HL-60/S4 treated with retinoic acid at 250 ng/mL for 4 days and 3 days (cell line): ENCODE data around the gene KLC1.

Experiments
- in situ Hi-C: fragments of 300-500 bp; cut with MboI; formaldehyde crosslinking; loops from 2 replicates; pipeline ENCODE4 v1.7.0; 2022; ENCODE audit warnings: low sequenced_read_pairs

KLC1 gene

DNA sequence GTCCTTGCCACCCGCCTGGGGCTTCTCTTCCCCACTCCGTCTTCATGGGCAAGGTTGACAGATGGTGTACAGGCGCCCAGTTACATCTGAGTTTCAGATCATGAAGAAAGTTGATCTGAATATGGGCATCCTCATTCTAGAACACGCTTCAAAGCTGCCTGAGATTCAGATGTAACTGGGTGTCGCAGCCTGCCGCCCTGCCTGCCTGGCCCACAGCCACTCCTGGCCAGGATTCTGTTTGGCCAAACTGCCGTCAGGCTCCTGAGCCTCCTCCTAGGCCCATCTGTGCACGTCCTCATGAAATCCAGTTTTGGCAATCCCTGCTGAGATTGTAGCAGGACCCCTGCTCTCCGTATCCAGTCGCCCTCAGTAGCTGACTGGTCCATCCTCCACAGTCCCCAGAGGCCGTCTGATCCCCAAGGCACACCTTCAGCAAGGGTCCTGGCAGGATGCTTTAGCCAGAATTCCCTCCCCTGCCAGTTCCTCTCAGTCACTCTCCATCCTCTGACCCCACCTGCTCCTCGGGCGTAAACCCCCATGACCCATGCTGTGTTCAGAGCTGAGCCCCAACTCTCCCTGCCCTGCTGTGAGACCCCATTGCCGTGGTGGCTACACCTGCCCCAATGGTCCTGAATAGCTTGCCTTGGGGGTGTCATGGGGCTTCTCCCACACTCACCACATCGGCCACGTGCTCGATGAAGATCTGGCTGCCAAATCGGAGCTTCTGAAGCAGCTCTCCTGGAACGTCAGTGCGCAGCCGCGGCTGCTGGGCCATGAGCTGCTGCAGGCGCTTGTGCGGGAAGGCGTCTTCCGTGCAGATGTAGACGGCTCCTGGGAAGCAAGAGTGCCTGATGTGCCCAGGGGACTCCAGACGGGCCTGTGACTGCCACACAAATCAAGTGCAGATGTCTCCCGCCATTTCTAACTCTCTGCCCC lies 73.8 kb downstream of the KLC1 start:
- in situ Hi-C loops, result no loop called here

DNA sequence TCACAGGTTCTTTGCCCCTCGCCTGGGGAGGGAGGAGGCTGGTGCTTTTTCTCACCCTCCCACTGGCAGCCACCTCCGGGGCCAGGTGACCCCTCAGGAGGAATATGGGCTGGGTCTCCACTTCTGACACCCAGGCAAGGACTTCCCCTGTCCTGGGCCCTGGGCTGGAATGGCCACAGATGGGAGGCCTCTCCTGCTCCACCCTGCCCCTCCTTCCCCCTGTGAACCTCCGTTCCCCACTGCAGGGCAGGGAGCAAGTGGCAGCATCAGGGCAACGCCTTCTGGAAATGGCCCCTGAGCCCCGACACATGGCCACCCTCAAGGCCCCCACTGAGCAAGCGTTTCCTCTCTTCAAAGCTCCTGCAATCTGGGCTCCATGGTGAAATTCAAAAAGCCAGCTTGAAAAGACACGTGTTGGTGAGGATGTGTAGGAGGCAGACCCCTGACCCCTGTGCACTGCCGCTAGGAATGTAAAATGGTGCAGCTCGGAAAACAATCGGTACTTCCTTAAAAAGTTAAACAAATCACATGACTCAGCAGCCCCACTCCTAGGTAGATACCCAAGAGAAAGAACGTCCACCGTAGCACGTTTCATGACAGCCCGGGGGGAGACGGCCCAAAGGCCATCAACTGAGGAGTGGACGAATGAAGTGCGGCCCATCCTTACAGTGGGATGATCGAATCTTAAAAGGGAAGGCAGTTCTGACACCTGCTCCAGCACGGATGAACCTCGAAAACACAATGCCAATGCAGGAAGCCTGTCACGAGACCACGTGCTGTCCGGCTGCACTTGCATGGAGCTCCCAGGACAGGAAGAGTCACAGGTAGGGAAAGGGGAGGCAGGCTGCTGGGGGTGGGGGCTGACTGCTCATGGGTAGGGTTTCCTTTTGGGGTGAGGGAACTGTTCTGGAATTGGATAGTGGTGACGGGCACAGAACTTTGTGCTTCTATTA lies 74.7 kb downstream of the KLC1 start:
- in situ Hi-C loops, result no loop called here

DNA sequence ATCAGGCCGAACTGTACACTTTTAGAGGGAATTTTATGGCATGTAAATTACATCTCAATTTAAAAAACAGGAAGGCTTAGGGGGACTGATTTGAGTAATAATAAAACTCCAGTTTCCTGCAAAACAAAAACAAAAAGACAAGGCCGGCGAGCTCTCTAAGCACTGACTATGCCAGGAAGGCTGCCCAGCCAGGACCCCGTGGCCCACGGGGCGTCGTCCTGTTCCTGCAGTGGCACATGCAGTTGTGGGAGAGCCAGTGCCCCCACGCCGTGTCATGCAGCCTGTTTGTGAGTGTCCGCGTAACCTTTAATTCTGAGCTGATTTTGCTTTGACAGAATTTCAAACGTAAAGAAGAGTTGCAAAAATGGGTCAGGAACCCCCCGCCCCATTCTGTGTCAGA lies 75.7 kb downstream of the KLC1 start:
- in situ Hi-C loops, result no loop called here

DNA sequence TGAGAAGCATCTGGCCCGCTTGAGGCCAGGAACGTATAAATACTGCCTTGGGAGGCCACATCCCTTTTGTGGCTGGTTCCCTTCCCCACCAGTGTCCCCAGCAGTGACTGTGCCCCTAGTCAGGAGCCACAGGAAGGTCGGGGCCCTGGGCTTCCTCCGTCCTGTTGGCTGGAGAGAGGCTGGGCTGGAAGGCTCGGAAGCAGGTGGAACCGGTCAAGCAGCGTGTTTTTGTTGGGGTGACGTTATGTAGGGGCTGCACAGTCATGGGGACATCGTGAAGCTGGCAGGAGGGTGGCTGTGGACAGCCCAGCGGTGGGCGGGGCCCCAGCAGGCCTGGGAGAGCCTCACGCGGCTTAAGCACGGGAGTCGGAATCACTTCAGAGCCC lies 76.1 kb downstream of the KLC1 start:
- in situ Hi-C loops, result no loop called here

DNA sequence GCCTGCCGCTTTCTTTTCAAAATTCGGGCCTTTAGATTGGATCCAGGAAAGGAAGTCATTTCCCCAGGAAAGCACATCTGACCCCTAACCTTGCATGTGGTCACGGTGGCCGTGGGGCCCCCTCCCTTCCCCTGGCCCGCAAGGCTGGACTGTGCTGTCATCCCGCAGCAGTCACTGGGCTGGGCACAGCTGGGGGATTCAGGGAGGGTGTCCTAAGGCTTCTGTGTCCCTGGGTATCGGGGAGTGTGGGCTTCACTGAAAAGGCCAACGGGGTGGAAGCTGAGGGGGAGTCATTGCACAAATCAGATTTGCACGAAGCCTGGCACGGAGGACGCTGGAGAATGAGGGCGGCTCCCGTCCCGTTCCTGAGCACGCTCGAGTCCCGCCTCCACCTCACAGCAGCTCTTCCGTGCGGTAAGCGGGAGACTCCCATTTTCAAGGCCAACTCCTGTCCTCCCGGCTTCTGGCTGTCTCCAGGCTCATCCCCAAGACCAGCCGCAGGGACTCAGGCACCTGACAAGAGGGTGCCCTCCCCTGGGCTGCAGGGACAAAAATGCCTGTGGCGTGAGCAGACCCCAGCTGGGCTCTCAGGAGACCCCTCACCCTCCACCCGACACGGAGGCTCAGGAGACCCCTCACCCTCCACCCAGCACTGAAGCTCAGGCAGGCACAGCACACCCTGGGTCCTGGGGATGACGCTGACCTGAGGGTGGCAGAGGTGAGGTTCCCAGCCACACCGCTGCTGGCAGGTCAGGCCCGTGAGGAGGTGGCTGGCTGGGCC lies 76.7 kb downstream of the KLC1 start:
- in situ Hi-C loops, result no loop called here

DNA sequence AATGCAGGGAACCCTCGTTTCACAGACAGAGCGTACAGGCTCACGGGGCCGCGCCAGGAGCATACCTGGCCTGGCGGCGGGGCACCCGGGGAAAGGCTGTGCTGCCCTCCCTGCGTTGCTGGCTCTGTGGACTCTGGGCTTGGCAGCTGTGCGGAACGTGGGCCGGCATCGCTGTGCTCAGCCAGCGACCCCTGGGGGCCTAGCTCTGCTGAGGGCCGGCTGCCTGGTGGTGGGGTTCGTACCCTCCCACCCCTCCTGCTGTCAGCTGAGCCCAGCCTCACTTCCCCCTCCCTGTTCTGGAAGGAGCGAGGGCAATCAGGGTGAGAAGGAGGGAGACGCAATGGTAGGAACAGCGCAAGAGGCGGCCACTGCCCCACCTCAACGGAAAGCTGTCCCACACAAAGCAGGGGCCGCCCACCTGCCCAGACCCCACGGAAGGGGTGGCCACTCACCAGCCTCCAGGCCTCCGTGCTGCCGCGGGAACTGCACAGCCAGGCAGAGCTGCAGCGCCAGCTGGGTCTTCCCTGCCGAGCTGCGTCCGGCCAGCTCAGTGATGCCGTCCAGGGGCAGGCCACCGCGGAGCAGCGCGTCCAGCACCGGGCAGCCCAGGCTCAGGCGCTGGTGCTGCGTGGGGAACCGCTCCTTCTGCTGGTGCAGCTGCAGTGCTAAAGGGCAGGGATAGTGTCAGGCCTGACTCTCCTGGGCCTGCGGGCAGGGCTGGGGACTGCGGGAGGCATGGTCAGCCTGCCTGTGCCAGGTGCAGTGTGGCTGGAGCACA lies 77.7 kb downstream of the KLC1 start:
- in situ Hi-C loops, result no loop called here

DNA sequence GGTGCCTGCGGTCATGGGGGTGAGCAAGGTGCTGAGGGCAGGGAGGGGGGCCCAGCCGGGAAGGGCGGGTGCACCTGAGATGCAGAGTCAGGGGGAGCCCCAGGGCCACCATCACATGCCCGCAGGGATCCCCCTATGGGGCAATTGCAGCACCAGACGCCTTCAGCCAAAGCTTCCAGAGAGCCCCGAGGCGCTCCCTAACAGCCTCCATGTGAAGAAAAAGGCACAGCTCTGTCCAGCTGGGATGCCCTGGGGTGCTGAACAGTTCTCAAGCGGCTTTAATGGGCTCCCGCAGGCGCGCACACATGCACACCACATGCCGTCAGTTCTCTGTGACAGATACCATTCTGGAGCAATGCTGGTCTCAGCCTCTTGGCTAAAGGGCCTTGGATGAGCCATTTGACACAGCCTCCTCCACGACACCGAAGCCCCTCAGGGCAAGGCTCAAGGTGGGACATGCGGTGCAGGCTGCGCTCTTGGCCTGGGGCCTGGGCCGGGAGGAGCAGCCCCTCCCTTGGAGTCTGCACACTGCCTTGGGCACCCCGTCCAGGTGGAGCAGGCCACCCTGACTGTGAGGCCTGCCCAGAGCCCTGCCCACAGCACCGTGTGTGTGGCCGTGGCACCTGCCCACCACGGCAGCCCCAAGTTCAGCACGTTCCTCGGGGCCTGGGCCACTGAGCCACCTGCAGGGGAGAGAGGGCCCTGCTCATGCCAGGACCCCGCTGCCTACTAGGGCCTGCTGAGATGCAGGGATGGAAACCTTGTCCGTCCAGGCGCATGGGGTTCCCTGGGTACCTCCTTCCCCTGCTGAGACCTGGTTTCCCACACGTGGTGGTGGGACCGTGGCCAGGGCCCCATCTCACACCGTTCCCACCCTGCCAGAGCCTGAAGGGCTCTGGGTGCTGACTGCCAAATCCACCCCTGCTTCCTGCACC lies 78.6 kb downstream of the KLC1 start:
- in situ Hi-C loops, result no loop called here

DNA sequence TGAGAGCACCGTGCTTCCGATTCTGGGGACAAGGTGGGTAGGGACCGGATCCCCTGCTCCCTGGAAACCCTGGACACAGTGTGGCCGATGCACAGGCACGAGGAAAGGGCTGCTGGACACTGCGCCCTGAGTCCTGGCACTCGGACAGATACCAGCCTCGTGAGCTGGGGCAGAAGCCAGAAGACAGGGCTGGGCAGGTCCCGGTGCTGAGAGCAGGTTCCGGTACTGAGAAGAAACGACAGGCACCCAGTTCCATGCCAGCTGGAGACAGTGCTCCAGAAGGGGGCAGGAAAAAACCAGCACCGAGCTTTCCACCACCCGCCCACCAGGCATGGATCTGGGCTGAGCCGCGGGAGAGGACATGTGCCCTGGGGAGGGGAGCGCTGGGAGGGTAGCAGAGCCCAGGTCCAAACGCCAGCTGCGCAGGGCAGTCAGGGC lies 79.8 kb downstream of the KLC1 start:
- in situ Hi-C loops, result no loop called here

DNA sequence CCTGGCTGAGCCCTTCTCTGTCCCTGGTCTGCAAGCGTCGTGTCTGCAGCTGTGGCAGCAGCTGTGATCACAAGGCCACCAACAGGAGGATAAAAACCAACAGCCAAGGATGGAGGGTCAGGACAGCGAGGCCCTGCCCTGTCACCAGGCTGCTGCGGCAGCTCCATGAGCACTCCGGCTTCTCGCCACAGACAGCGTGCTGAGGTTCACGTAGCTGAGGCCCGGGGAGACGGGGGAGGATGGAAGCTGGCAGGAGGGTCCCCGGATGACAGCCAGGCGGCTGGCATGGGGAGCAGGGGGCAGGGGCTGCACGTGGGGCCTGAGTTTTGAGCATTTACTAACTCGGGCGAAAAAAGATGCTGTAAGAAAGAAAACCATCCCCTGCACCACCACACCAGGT lies 80.8 kb downstream of the KLC1 start:
- in situ Hi-C loops, result no loop called here

DNA sequence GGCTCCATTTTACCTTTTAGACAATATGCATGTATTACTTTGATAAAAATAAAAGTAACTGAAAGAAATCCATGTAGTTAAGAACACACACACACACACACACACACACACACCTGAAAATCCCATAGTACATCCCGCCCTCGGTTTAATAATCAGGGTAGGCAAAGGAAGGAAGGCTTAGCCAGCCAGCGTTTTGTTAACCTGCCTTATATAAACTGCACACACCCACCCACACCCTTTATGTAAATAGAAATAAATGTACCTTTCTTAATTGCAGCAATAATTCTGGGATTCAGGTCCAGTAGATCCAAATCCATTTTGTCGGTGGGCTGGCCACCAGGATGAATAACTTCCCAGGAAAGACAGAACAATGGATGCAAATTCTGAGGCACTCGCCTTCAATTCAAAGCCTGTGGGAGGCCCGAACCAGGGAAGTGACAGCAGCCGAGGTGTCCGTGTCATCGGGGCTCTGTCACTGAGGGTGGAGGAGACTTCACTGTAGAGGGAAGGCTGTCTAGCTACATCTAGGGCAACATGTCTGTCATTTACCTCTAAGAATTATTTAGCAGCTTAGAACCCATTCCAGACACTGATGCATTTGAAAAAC lies 81.9 kb downstream of the KLC1 start:
- in situ Hi-C loops, result no loop called here

DNA sequence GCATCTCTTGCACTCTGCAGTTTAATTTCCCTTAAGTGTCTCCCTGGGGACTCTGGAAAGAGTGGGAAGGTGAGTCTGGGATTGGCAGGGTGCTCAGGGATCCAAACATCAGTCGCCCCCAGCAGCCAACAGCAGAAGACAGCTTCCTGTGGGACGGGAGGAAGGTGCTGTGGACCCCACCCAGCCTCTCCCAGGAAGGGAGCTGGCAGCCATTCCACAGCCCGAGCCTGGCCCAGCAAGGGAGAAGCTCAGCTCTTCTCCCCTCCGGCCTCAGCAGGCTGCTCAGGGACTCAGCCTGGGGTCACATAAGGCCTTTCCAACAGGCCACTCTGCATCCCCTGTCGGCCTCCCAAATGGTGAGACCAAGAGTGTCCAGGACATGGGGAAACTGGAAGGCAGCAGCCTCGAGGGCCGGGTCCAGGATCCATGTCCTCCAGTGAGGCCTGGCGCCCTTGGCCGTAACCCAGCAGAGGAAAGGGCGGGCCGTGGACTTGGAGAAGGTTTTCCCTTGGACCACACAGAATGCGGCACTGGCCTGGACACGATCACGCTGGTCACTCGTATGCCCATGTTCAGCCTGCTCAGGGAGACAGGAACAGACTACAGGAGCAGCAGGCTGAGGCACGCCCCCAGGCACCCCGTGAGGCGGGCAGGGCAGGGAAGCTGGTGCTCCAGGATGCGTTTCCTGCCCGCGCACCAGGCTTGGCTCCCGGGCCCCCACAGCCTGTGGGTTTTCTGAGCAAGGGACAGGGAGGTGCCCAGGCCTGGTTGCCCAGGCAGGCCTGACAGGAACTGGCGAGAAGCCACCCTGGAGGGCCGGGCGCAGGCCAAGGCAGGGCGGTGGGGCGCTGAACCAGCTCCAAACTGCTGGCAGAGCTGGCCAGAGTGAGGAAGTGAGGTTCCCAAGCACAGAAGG lies 82.8 kb downstream of the KLC1 start:
- in situ Hi-C loops, result no loop called here

DNA sequence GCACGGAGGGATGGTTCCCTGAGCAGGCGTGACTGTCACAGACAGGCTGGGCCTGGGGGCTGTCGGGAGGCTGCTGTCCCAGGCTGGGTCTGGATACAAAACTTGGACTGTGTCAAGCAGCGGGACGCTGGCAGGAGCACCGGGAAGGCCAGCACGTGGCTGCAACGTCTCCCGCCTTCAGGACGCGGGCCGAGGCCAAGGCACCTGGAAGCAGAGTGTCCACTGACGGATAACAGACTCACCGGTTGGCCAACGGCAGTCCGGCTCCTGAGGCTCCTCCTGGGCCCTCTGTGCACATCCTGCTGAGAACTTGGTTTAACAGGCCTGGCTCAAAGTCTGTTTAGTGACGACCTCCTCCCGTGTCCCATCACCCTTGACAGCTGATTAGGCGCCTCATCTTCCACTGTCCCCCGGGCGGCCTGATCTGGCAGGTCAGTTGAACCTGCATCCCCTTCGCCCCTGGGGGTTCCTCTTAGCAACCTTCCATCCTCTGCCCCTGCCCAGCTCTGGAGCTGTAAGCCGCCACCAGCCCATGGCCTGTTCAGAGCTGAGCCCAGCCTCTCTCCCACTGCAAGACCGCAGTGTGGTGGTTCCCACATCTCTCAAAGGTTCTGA lies 83.7 kb downstream of the KLC1 start:
- in situ Hi-C loops, result no loop called here

DNA sequence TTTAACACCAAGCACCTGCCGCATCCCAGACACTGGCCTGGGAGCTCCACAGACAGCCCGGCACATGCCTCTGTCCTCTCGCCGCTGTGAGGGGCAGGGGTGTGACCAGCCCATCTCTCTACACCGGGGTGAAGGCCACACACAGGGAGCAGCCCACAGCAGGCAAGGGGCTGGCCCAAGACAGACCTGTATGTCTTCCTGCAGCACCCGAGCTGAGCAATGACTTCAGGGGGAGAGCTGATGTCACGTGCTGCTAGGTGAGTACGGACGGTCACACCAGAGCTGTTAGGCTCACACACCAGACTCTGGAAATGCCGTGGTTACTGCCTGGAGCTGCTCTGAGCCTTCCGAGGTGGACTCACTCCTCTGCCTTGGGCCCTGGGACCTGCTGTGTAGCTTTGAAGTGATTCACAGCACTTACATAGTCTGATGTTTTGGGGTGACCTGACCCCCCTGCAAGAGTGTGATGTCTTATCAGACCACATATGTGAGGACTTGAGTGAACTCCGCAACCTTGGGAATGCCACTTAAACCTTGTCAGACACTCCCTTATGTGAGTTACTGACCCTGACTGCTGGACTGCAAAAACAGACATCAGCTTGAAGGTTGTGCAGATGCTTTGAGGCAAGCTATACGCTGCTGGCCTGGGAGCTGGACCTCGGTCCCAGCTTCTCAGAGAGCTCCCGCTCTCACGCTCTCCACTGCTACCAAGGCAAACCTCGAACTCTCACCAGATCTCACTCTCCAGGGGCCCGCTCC lies 84.5 kb downstream of the KLC1 start:
- in situ Hi-C loops, result no loop called here

DNA sequence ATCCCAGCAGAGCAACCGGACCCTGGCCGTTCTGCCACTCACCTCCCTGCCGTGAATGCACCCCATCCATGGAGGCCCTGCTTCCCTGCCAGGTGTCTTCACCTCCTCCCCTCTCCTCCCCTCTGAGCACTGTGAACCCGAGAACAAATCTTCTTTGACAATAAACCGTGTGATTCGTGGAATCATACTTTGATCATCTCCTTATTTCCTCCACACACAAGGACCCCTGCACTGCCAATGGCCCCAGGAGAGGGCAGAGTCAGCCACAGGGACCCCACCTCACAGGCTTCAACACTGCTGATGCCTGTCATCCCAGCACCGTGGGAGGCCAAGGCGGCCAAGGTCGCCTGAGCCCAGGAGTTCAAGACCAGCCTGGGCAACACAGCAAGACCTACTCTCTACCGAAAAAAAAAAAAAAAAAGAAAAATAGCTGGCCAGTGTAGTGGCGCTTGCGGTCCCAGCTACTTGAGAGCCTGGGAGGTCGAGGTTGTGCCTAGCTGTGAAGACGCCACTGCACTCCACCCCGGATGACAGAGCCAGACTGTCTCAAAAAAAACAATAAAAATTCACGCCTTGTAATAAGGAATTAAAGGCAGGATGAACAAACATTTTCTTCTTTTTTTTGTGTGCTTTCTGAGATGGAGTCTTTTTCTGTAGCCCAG lies 85.2 kb downstream of the KLC1 start:
- in situ Hi-C loops, result no loop called here

DNA sequence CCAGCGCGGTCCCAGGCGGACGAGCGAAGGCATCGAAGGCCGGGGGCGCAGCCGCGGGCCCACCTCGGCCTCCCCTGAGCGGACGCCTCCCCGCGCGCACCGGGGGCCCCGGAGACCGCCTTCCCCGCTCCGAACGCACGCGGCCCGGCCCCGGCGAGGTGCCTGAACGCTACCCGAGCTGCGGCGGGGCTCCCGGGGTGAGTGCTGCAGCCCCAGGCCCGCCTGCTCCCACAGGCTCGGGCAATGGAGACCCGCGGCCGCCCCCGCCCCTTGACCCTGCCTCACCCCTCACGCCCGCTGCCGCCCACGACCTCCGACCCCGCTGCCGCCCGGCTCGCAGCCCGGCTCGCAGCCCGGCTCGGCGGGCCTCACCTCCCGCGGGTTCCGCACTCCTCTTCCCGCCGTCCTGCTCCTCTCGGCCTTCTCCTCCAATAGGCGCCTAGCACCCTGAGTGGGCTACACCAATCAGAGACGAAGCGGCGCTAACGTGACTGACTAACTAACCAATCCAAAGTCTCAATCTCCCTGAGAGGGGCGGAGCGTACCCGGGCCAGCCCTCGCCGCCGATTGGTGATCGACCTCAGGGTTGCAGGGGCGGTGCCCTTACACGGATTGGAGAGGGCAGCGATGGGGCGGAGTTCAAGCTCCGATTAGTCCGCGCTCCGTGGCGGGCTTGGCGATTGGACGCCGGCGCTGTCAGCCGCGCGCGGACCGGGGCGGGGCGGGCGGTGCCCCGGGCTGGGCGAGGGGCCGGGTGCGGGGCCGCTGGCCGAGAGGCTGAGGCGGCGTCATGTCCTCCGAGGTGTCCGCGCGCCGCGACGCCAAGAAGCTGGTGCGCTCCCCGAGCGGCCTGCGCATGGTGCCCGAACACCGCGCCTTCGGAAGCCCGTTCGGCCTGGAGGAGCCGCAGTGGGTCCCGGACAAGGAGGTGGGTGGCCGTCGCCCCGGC lies 86.3 kb downstream of the KLC1 start, which contains the start of the genes XRCC3 and ZFYVE21:
XRCC3 (minus strand) TSS at position 400 of the 949 bp plus-strand sequence. CDS start 4,364 bp downstream, outside the sequence.
ZFYVE21 (plus strand) TSS at position 759 of the 949 bp plus-strand sequence; CDS start at position 791, 32 bp downstream.
- in situ Hi-C loops, result no loop called here
